ENCODE results near the gene DLGAP4. TPM values are rescaled to one million over a fixed set of nuclear protein-coding genes. Genes with fewer than 3 reads are reported as not detected.
"Not testable (repeated sequence)": the region's sequence is repeated elsewhere in the genome, so short reads cannot be mapped to it uniquely, and the experiment has no call there.

DLGAP4 gene
- total RNA-seq, 2 experiments from 2014 or later = 10.5 to 14.6 TPM

- Mint-ChIP-seq H3K36me3 (no peaks in the 10 kb centered on the region), H3K27me3 (peaks cover 29% of the 10 kb centered on the region), H3K4me1 (no peaks in the 10 kb centered on the region), H3K27ac (no peak overlapping the region), H3K4me3 (no peak overlapping the region), H3K9me3 (no peaks in the 10 kb centered on the region)
- no peak for DNase-seq
Measured at GRCh38 chr20:36378686-36379085, 72.5 kb downstream of the DLGAP4 start.

GRCh38 chr20:36379914-36380313 is 73.8 kb downstream of the DLGAP4 start:
- H3K27ac Mint-ChIP-seq, H3K4me1 Mint-ChIP-seq, H3K4me3 Mint-ChIP-seq, H3K9me3 Mint-ChIP-seq, DNase-seq, H3K36me3 Mint-ChIP-seq: not testable (repeated sequence)
- peaks cover 24% of the 10 kb centered on the region for H3K27me3 Mint-ChIP-seq

GRCh38 chr20:36384022-36384619 is 78.0 kb downstream of the DLGAP4 start:
- Mint-ChIP-seq H3K9me3 (no peaks in the 10 kb centered on the region), H3K4me1 (no peaks in the 10 kb centered on the region), H3K27me3 (peaks cover 5% of the 10 kb centered on the region), H3K27ac (no peak overlapping the region), H3K36me3 (no peaks in the 10 kb centered on the region), H3K4me3 (no peak overlapping the region)
- DNase-seq = peak; percentile 31

GRCh38 chr20:36385503-36385902 is 79.4 kb downstream of the DLGAP4 start:
- no peaks in the 10 kb centered on the region for H3K9me3 Mint-ChIP-seq
- no peaks in the 10 kb centered on the region for H3K36me3 Mint-ChIP-seq
- no peak overlapping the region for H3K27ac Mint-ChIP-seq
- DNase-seq = no peak
- no peak overlapping the region for H3K4me3 Mint-ChIP-seq
- no peaks in the 10 kb centered on the region for H3K27me3 Mint-ChIP-seq
- H3K4me1 Mint-ChIP-seq = no peaks in the 10 kb centered on the region

- no peaks in the 10 kb centered on the region for H3K36me3 Mint-ChIP-seq
- H3K9me3 Mint-ChIP-seq = no peaks in the 10 kb centered on the region
- no peaks in the 10 kb centered on the region for H3K4me1 Mint-ChIP-seq
- H3K27ac Mint-ChIP-seq = no peak overlapping the region
- no peak for DNase-seq
- H3K4me3 Mint-ChIP-seq = no peak overlapping the region
- no peaks in the 10 kb centered on the region for H3K27me3 Mint-ChIP-seq
Measured at GRCh38 chr20:36386236-36386635, 80.1 kb downstream of the DLGAP4 start.

- no peaks in the 10 kb centered on the region for H3K9me3 Mint-ChIP-seq
- no peak for DNase-seq
- H3K27ac Mint-ChIP-seq = no peak overlapping the region
- H3K27me3 Mint-ChIP-seq = no peaks in the 10 kb centered on the region
- H3K4me1 Mint-ChIP-seq = no peaks in the 10 kb centered on the region
- no peaks in the 10 kb centered on the region for H3K36me3 Mint-ChIP-seq
- no peak overlapping the region for H3K4me3 Mint-ChIP-seq
Measured at GRCh38 chr20:36390269-36390668, 84.1 kb downstream of the DLGAP4 start.

GRCh38 chr20:36390719-36391415 is 84.7 kb downstream of the DLGAP4 start:
- DNase-seq = no peak
- H3K27ac Mint-ChIP-seq = no peak overlapping the region
- no peaks in the 10 kb centered on the region for H3K27me3 Mint-ChIP-seq
- no peaks in the 10 kb centered on the region for H3K4me1 Mint-ChIP-seq
- no peak overlapping the region for H3K4me3 Mint-ChIP-seq
- no peaks in the 10 kb centered on the region for H3K9me3 Mint-ChIP-seq
- no peaks in the 10 kb centered on the region for H3K36me3 Mint-ChIP-seq

GRCh38 chr20:36391456-36391855 is 85.3 kb downstream of the DLGAP4 start:
- Mint-ChIP-seq H3K4me1 (no peaks in the 10 kb centered on the region), H3K9me3 (peaks cover 3% of the 10 kb centered on the region), H3K27ac (no peak overlapping the region), H3K36me3 (no peaks in the 10 kb centered on the region), H3K27me3 (no peaks in the 10 kb centered on the region), H3K4me3 (no peak overlapping the region)
- no peak for DNase-seq

- Mint-ChIP-seq H3K27ac (no peak overlapping the region), H3K4me1 (no peaks in the 10 kb centered on the region)
Measured at GRCh38 chr20:36391955-36392354, 85.8 kb downstream of the DLGAP4 start.

GRCh38 chr20:36392989-36393388 is 86.8 kb downstream of the DLGAP4 start:
- no peak overlapping the region for H3K27ac Mint-ChIP-seq
- no peaks in the 10 kb centered on the region for H3K4me1 Mint-ChIP-seq
- H3K9me3 Mint-ChIP-seq = peaks cover 3% of the 10 kb centered on the region
- no peak overlapping the region for H3K4me3 Mint-ChIP-seq
- no peaks in the 10 kb centered on the region for H3K27me3 Mint-ChIP-seq
- DNase-seq = no peak
- no peaks in the 10 kb centered on the region for H3K36me3 Mint-ChIP-seq

More at GRCh38 chr20:36391955-36392354, 85.8 kb downstream of the DLGAP4 start:
- Mint-ChIP-seq H3K27me3 (no peaks in the 10 kb centered on the region), H3K4me3 (no peak overlapping the region), H3K9me3 (peaks cover 3% of the 10 kb centered on the region), H3K36me3 (no peaks in the 10 kb centered on the region)
- no peak for DNase-seq

GRCh38 chr20:36394340-36394965 is 88.3 kb downstream of the DLGAP4 start:
- no peak overlapping the region for H3K4me3 Mint-ChIP-seq
- no peaks in the 10 kb centered on the region for H3K36me3 Mint-ChIP-seq
- no peak overlapping the region for H3K27ac Mint-ChIP-seq
- no peaks in the 10 kb centered on the region for H3K27me3 Mint-ChIP-seq
- no peaks in the 10 kb centered on the region for H3K4me1 Mint-ChIP-seq
- DNase-seq = no peak
- H3K9me3 Mint-ChIP-seq = peaks cover 3% of the 10 kb centered on the region

GRCh38 chr20:36396340-36396739 is 90.2 kb downstream of the DLGAP4 start:
- Mint-ChIP-seq H3K9me3 (peaks cover 3% of the 10 kb centered on the region), H3K4me3 (no peak overlapping the region), H3K27me3 (peaks cover 11% of the 10 kb centered on the region), H3K36me3 (no peaks in the 10 kb centered on the region), H3K27ac (no peak overlapping the region), H3K4me1 (no peaks in the 10 kb centered on the region)
- no peak for DNase-seq

- Mint-ChIP-seq H3K4me3 (no peak overlapping the region), H3K4me1 (no peaks in the 10 kb centered on the region), H3K36me3 (no peaks in the 10 kb centered on the region), H3K27me3 (peaks cover 18% of the 10 kb centered on the region), H3K9me3 (peaks cover 3% of the 10 kb centered on the region), H3K27ac (no peak overlapping the region)
- DNase-seq = no peak
Measured at GRCh38 chr20:36396847-36397630, 90.9 kb downstream of the DLGAP4 start.

- H3K4me3 Mint-ChIP-seq = no peak overlapping the region
- H3K4me1 Mint-ChIP-seq = no peaks in the 10 kb centered on the region
- peaks cover 26% of the 10 kb centered on the region for H3K27me3 Mint-ChIP-seq
- no peaks in the 10 kb centered on the region for H3K36me3 Mint-ChIP-seq
- H3K27ac Mint-ChIP-seq = no peak overlapping the region
- H3K9me3 Mint-ChIP-seq = peaks cover 3% of the 10 kb centered on the region
- DNase-seq = no peak
Measured at GRCh38 chr20:36398515-36398914, 92.4 kb downstream of the DLGAP4 start.

All from activated naive CD8-positive, alpha-beta T cell treated with anti-CD3 and anti-CD28 coated beads for 36 hours (primary cell).